DOHH2 (cell line): Measurements from ENCODE around the gene PLAGL1.
"Not testable (repeated sequence)": the region's sequence is repeated elsewhere in the genome, so short reads cannot be mapped to it uniquely, and the experiment has no call there.

Experiments used
- H3F3A ChIP-seq: fragments of 200-600 bp; sonication (generic), shearing (Covaris generic); 2 replicates; pipeline ENCODE4 v1.6.0; 2016; ENCODE audit warnings: antibody characterized with exemption, mild to moderate bottlenecking; ENCODE audit not compliant: control insufficient read depth, insufficient read depth
- H3K27ac ChIP-seq: fragments of 200-600 bp; sonication (generic); 2 replicates; pipeline ENCODE4 v1.5.1; 2014; ENCODE audit warnings: low read depth, mild to moderate bottlenecking, low read length, moderate library complexity
- H3K27me3 ChIP-seq: fragments of 200-600 bp; sonication (generic); 2 replicates; pipeline ENCODE4 v1.6.1; 2014; ENCODE audit warnings: mild to moderate bottlenecking, low read length, mixed read lengths; ENCODE audit not compliant: control insufficient read depth
- H3K36me3 ChIP-seq: fragments of 200-600 bp; sonication (generic); 2 replicates; pipeline ENCODE4 v1.6.1; 2014; ENCODE audit warnings: mild to moderate bottlenecking, low read length, moderate library complexity, mixed read lengths; ENCODE audit not compliant: control insufficient read depth
- H3K4me1 ChIP-seq: fragments of 200-600 bp; sonication (generic); 2 replicates; pipeline ENCODE4 v1.6.1; 2014; ENCODE audit warnings: mild to moderate bottlenecking, low read length, mixed read lengths; ENCODE audit not compliant: control insufficient read depth
- H3K4me2 ChIP-seq: fragments of 200-600 bp; sonication (generic); 2 replicates; pipeline ENCODE4 v1.6.0; 2014; ENCODE audit warnings: mild to moderate bottlenecking, low read length, moderate library complexity
- H3K4me3 ChIP-seq: fragments of 200-600 bp; sonication (generic); 2 replicates; pipeline ENCODE4 v1.5.1; 2014; ENCODE audit warnings: mild to moderate bottlenecking, low read length, mixed read lengths
- H3K79me2 ChIP-seq: fragments of 200-600 bp; sonication (generic); 2 replicates; pipeline ENCODE4 v1.6.1; 2014; ENCODE audit warnings: mild to moderate bottlenecking, low read length, mixed read lengths; ENCODE audit not compliant: control insufficient read depth
- H3K9me2 ChIP-seq: fragments of 200-600 bp; sonication (generic); replicated peaks from 2 replicates; pipeline ENCODE4 v1.6.1; 2014; ENCODE audit warnings: mild to moderate bottlenecking, low read length, mixed read lengths; ENCODE audit not compliant: control insufficient read depth
- H3K9me3 ChIP-seq: fragments of 200-600 bp; sonication (generic); 2 replicates; pipeline ENCODE4 v1.6.1; 2014; ENCODE audit warnings: antibody characterized with exemption, low read length, mixed read lengths; ENCODE audit not compliant: control insufficient read depth, insufficient read depth
- H4K20me1 ChIP-seq: fragments of 200-600 bp; sonication (generic); 2 replicates; pipeline ENCODE4 v1.6.0; 2014; ENCODE audit warnings: low read depth, mild to moderate bottlenecking, antibody characterized with exemption, low read length, moderate library complexity; ENCODE audit not compliant: control insufficient read depth, insufficient read depth
- EZH2phosphoT487 ChIP-seq: fragments of 200-600 bp; sonication (generic); IDR thresholded peaks from 2 replicates; pipeline ENCODE4 v1.6.1; 2017; ENCODE audit warnings: borderline replicate concordance, mild to moderate bottlenecking, antibody characterized with exemption, low read length, moderate library complexity, mixed read lengths
- TF ChIP-seq, protein P1 (sequence below): fragments of 200-600 bp; sonication (generic); IDR thresholded peaks from one replicate; pipeline ENCODE4 v1.5.1; 2014; ENCODE audit warnings: antibody characterized with exemption, mild to moderate bottlenecking, low read depth, low read length; ENCODE audit not compliant: poor library complexity, severe bottlenecking

The PLAGL1 gene

DNA sequence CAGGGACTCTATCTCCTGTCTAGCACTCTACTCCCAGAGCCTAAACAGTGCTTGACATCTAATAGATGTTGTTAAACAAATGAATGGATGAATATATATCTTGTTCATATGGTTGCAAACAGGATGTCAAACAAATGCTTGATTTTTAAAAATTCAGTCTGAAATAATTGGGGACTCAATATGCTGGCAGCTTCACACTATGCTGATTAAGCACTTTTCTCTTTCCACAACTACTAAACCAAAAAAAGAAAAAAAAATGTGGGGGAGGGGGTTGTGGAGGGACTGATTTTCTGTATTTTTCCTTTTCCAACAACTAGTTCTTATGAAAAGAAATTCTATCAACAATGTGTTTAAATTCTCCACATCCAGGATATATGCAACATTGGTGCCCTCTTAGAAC is 44.4 kb upstream of the PLAGL1 start:
- Histone ChIP-seq H3K9me2 (no peaks in the 10 kb centered on the region), H3F3A (no peaks in the 10 kb centered on the region), H3K27me3 (no peaks in the 10 kb centered on the region), H3K9me3 (no peaks in the 10 kb centered on the region), H3K4me1 (no peaks in the 10 kb centered on the region), H4K20me1 (no peaks in the 10 kb centered on the region), H3K79me2 (no peaks in the 10 kb centered on the region), H3K36me3 (no peaks in the 10 kb centered on the region), H3K4me2 (no peak overlapping the region), H3K4me3 (no peak overlapping the region), H3K27ac (no peak overlapping the region)
- TF ChIP-seq, protein P1, sequence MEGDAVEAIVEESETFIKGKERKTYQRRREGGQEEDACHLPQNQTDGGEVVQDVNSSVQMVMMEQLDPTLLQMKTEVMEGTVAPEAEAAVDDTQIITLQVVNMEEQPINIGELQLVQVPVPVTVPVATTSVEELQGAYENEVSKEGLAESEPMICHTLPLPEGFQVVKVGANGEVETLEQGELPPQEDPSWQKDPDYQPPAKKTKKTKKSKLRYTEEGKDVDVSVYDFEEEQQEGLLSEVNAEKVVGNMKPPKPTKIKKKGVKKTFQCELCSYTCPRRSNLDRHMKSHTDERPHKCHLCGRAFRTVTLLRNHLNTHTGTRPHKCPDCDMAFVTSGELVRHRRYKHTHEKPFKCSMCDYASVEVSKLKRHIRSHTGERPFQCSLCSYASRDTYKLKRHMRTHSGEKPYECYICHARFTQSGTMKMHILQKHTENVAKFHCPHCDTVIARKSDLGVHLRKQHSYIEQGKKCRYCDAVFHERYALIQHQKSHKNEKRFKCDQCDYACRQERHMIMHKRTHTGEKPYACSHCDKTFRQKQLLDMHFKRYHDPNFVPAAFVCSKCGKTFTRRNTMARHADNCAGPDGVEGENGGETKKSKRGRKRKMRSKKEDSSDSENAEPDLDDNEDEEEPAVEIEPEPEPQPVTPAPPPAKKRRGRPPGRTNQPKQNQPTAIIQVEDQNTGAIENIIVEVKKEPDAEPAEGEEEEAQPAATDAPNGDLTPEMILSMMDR: no peak
- TF ChIP-seq EZH2phosphoT487: no peak

DNA sequence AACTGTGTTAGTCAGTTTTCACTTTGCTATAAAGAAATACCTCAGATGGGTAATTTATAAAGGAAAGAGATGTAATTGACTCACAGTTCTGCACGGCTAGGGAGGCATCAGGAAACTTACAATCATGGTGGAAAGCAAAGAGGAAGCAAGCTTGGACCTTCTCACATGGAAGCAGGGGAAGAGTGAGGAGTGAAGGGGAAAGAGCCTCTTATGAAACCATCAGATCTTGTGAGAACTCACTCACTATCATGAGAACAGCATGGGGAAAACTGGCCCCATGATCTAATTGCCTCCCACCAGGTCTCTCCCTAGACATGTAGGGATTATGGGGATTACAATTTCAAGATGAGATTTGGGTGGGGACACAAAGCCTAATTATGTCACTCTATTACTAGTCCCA is 41.3 kb upstream of the PLAGL1 start:
- no peak overlapping the region for H3K4me2 ChIP-seq
- H3K4me1 ChIP-seq: no peaks in the 10 kb centered on the region
- no peaks in the 10 kb centered on the region for H4K20me1 ChIP-seq
- H3K27ac ChIP-seq: no peak overlapping the region
- no peaks in the 10 kb centered on the region for H3K27me3 ChIP-seq
- H3K79me2 ChIP-seq: no peaks in the 10 kb centered on the region
- TF ChIP-seq, protein P1: no peak
- no peak for TF ChIP-seq EZH2phosphoT487
- H3K9me2 ChIP-seq: no peaks in the 10 kb centered on the region
- H3K4me3 ChIP-seq: no peak overlapping the region
- H3K36me3 ChIP-seq: no peaks in the 10 kb centered on the region
- H3K9me3 ChIP-seq: no peaks in the 10 kb centered on the region
- no peaks in the 10 kb centered on the region for H3F3A ChIP-seq

DNA sequence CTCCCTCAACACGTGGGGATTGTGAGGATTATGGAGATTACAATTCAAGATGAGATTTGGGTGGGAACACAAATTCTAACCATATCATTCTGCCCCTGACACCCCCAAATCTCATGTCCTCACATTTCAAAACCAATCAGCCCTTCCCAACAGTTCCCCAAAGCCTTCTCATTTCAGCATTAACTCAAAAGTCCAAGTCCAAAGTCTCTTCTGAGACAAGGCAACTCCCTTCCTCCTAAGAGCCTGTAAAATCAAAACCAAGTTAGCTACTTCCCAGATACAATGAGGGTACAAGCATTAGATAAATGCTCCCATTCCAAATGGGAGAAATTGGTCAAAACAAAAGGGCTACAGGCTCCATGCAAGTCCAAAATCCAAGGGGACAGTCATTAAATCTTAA is 39.6 kb upstream of the PLAGL1 start:
- Histone ChIP-seq H3F3A (no peaks in the 10 kb centered on the region), H3K9me2 (no peaks in the 10 kb centered on the region), H3K27me3 (no peaks in the 10 kb centered on the region), H3K9me3 (no peaks in the 10 kb centered on the region), H4K20me1 (no peaks in the 10 kb centered on the region), H3K4me1 (no peaks in the 10 kb centered on the region), H3K79me2 (no peaks in the 10 kb centered on the region), H3K27ac (no peak overlapping the region), H3K4me3 (no peak overlapping the region), H3K4me2 (no peak overlapping the region), H3K36me3 (no peaks in the 10 kb centered on the region)
- TF ChIP-seq EZH2phosphoT487: no peak
- TF ChIP-seq, protein P1: no peak

DNA sequence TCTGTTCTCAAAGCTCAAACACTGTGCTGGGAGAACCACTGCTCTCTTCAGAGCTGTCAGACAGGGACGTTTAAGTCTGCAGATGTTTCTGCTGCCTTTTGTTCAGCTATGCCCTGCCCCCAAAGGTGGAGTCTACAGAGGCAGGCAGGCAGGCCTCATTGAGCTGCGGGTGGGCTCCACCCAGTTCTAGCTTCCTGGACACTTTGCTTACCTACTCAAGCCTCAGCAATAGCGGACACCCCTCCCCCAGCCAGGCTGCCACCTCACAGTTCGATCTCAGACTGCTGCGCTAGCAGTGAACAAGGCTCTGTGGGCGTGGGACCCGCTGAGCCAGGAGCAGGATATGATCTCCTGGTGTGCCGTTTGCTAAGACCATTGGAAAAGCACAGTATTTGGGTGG is 38.6 kb upstream of the PLAGL1 start:
- H3K27ac ChIP-seq, H3K79me2 ChIP-seq, H3K9me3 ChIP-seq, H3K9me2 ChIP-seq, H4K20me1 ChIP-seq, H3F3A ChIP-seq, H3K27me3 ChIP-seq, H3K4me2 ChIP-seq, H3K4me3 ChIP-seq, H3K36me3 ChIP-seq, H3K4me1 ChIP-seq: not testable (repeated sequence)

DNA sequence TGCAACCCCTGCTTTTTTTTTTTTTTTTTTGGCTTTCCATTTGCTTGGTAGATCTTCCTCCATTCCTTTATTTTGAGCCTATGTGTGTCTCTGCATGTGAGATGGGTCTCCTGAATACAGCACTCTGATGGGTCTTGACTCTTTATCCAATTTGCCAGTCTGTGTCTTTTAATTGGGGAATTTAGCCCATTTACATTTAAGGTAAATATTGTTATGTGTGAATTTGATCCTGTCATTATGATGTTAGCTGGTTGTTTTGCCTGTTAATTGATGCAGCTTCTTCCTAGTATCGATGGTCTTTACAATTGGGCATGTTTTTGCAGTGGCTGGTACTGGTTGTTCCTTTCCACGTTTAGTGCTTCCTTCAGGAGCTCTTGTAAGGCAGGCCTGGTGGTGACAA is 36.9 kb upstream of the PLAGL1 start:
- not testable (repeated sequence) for H3K4me2 ChIP-seq, H3K4me1 ChIP-seq, H3K27me3 ChIP-seq, H3K9me2 ChIP-seq, H3K4me3 ChIP-seq, H3F3A ChIP-seq, H3K9me3 ChIP-seq, H3K79me2 ChIP-seq, H4K20me1 ChIP-seq, H3K27ac ChIP-seq, H3K36me3 ChIP-seq
